T-cell (primary cell): Measurements from ENCODE around the gene B3GALT4. TPM values are rescaled to one million over a fixed set of nuclear protein-coding genes. Genes with fewer than 3 reads are reported as not detected.

Experiments
- ATAC-seq, 4 experiments: fragments of 200-7000 bp in 3 of 4; fragments of 150-1000 bp in 1 of 4; cut with Tn5 transposase; replicated peaks in 1 of 4; 1 replicate in 3 of 4; 2 replicates in 1 of 4; pipeline ENCODE4 v1.10.0; 2021; ENCODE audit warnings: moderate library complexity in 3 of 4, mild to moderate bottlenecking in 2 of 4, moderate number of reproducible peaks in 1 of 4
- CTCF ChIA-PET, 2 donors: fragments of 300-600 bp; sonication (Branson Sonifier 250); formaldehyde crosslinking; loops; one replicate each; lab custom pipeline; 2022; ENCODE audit warnings: antibody characterized with exemption in 2 of 2; lab: Charles Lee
- POLR2A ChIA-PET, 2 donors: fragments of 300-600 bp; sonication (Branson Sonifier 250); formaldehyde crosslinking; loops; one replicate each; lab custom pipeline; 2022; ENCODE audit warnings: antibody characterized with exemption in 2 of 2; lab: Charles Lee
- DNase-seq, 35 experiments: peaks; one replicate each; pipeline versions ENCODE4 v3.0.0 to v3.0.0-alpha.2; 2013 to 2023
- H3K27ac ChIP-seq: one replicate; pipeline ENCODE4 v1.5.1; 2013; ENCODE audit warnings: low read length
- H3K27me3 ChIP-seq, 2 experiments: replicated peaks in 1 of 2; 1 replicate in 1 of 2; 2 replicates in 1 of 2; pipeline versions ENCODE4 v1.6.1 to v1.7.0; 2013; ENCODE audit warnings: low read length in 1 of 2, mixed read lengths in 1 of 2; ENCODE audit not compliant: control insufficient read depth in 2 of 2, insufficient read depth in 2 of 2; ENCODE audit errors: extremely low read depth in 1 of 2
- H3K36me3 ChIP-seq, 2 donors: 1 replicate in 1 of 2; 2 replicates in 1 of 2; pipeline versions ENCODE4 v1.6.1 to v1.7.0; 2013; ENCODE audit warnings: low read length in 1 of 2; ENCODE audit not compliant: control insufficient read depth in 2 of 2, insufficient read depth in 1 of 2; ENCODE audit errors: extremely low read depth in 1 of 2
- H3K4me1 ChIP-seq, 2 experiments: 1 replicate in 1 of 2; 2 replicates in 1 of 2; pipeline versions ENCODE4 v1.6.1 to v1.7.0; 2013; ENCODE audit warnings: low read length in 2 of 2, mixed read lengths in 1 of 2; ENCODE audit not compliant: insufficient read depth in 2 of 2, control insufficient read depth in 1 of 2; ENCODE audit errors: extremely low read depth in 1 of 2
- H3K4me3 ChIP-seq, 2 donors: 1 replicate in 1 of 2; 2 replicates in 1 of 2; pipeline versions ENCODE4 v1.5.1 to v1.7.0; 2013; ENCODE audit warnings: mild to moderate bottlenecking in 2 of 2, low read length in 1 of 2, moderate library complexity in 1 of 2; ENCODE audit not compliant: control insufficient read depth in 1 of 2; ENCODE audit errors: extremely low read depth in 1 of 2
- H3K9me3 ChIP-seq: 2 replicates; pipeline ENCODE4 v1.7.0; 2013
- H3K27ac Mint-ChIP-seq, 2 donors: one replicate each; pipeline ENCODE4 v1.8.0; 2020 to 2021; ENCODE audit warnings: mild to moderate bottlenecking in 2 of 2, mixed read lengths in 2 of 2
- H3K27me3 Mint-ChIP-seq, 2 donors: one replicate each; pipeline ENCODE4 v1.8.0; 2021 to 2022; ENCODE audit warnings: mixed read lengths in 2 of 2
- H3K36me3 Mint-ChIP-seq: one replicate; pipeline ENCODE4 v1.8.0; 2021; ENCODE audit warnings: mixed read lengths
- H3K4me1 Mint-ChIP-seq, 3 donors: one replicate each; pipeline ENCODE4 v1.8.0; 2020 to 2022; ENCODE audit warnings: mixed read lengths in 3 of 3, mild to moderate bottlenecking in 1 of 3
- H3K4me3 Mint-ChIP-seq, 3 donors: one replicate each; pipeline ENCODE4 v1.8.0; 2020 to 2022; ENCODE audit warnings: mild to moderate bottlenecking in 3 of 3, mixed read lengths in 3 of 3, moderate library complexity in 3 of 3
- H3K9me3 Mint-ChIP-seq, 3 donors: one replicate each; pipeline ENCODE4 v1.8.0; 2020 to 2022; ENCODE audit warnings: mixed read lengths in 3 of 3
- WGBS: methylation state at CpG from one replicate; pipeline ENCODE4 v1.1.5; 2013; ENCODE audit warnings: missing lambda C conversion rate; ENCODE audit not compliant: insufficient coverage; 5-methylcytosine and 5-hydroxymethylcytosine counted together
- total RNA-seq, 35 experiments: library from RNA in 6 of 35; stranded (reverse) in 6 of 35; fragments of 120-200 nt in 1 of 35; gene quantifications; one replicate each; pipeline versions ENCODE4 v1.2.1 to v1.2.4 and lab custom pipeline; 2013 to 2026

The B3GALT4 gene
- total RNA-seq, 5 donors from 2014 or later (not counting 1 experiment from before 2014, with no cell fraction given) = 12.2 to 47.2 (median 40.4) TPM

- ATAC-seq = no peak
- Histone ChIP-seq H3K4me3 (no peak overlapping the region), H3K36me3 (no peaks in the 10 kb centered on the region), H3K27ac (no peak overlapping the region), H3K9me3 (no peaks in the 10 kb centered on the region), H3K4me1 (peaks cover 7 to 8% of the 10 kb centered on the region in 2 experiments), H3K27me3 (peaks cover 6 to 18% of the 10 kb centered on the region in 2 experiments)
- no peaks in the 10 kb centered on the region for H3K36me3 Mint-ChIP-seq
- H3K9me3 Mint-ChIP-seq = no peaks in the 10 kb centered on the region
- peaks cover 0 to 17% of the 10 kb centered on the region in 2 donors for H3K27me3 Mint-ChIP-seq
- CTCF ChIA-PET = interaction anchor here in 1 of 2 donors (0.7 kb wide), 1 partner anchor 123 kb away, joined by 5 read pairs; no protein-coding TSS in a partner anchor
- WGBS = no CpG with 5 or more reads among the region's 1 CpG
- DNase-seq = no peak
- no peak overlapping the region for H3K27ac Mint-ChIP-seq
- peaks cover 13 to 27% (median 18%) of the 10 kb centered on the region in 3 donors for H3K4me1 Mint-ChIP-seq
- no peak overlapping the region for H3K4me3 Mint-ChIP-seq
- POLR2A ChIA-PET = no interaction called here
Measured at GRCh38 chr6:33243476-33243875, 33.4 kb upstream of the B3GALT4 start.

- Mint-ChIP-seq H3K36me3 (peaks cover 5% of the 10 kb centered on the region), H3K4me3 (peak overlapping the region; percentile 87 to 97 (median 87)), H3K27ac (peak overlapping the region; percentile 98), H3K27me3 (no peaks in the 10 kb centered on the region), H3K9me3 (no peaks in the 10 kb centered on the region), H3K4me1 (peaks cover 38 to 39% (median 39%) of the 10 kb centered on the region in 3 donors)
- Histone ChIP-seq H3K4me3 (peak overlapping the region; percentile 58 to 83), H3K36me3 (peaks cover 0 to 16% of the 10 kb centered on the region in 2 donors), H3K9me3 (no peaks in the 10 kb centered on the region), H3K27ac (peak overlapping the region; percentile 95), H3K27me3 (peaks cover 0 to 2% of the 10 kb centered on the region in 2 experiments), H3K4me1 (peaks cover 19 to 31% of the 10 kb centered on the region in 2 experiments)
- 4% methylated on average over 24 of the region's 28 CpGs for WGBS
- ChIA-PET POLR2A (interaction anchor here (0.5 to 1.1 kb wide), 4 partner anchors 12 to 1143 kb away, joined by 3 to 4 read pairs (median 4); no protein-coding TSS in a partner anchor), CTCF (interaction anchor here in 1 of 2 donors (0.6 to 2.3 kb wide), 30 partner anchors 12 to 380 kb away, joined by 3 to 16 read pairs (median 4); partner anchors contain the start of genes B3GALT4, HLA-DPA1, HLA-DPB1 and HSD17B8)
- peak; percentile 35 to 55 (median 40) for ATAC-seq
- DNase-seq = peak; percentile 74 to 94 (median 87)
Measured at GRCh38 chr6:33247977-33248642, 28.8 kb upstream of the B3GALT4 start.

GRCh38 chr6:33248643-33248931 lies 28.3 kb upstream of the B3GALT4 start:
- no peaks in the 10 kb centered on the region for H3K9me3 Mint-ChIP-seq
- POLR2A ChIA-PET = interaction anchor here (0.6 to 1.1 kb wide), 3 partner anchors 23 to 75 kb away, joined by 3 to 4 read pairs (median 3); no protein-coding TSS in a partner anchor
- peak in 6 of 35 experiments; percentile 34 to 56 (median 45) for DNase-seq
- Histone ChIP-seq H3K36me3 (peaks cover 0 to 16% of the 10 kb centered on the region in 2 donors), H3K27me3 (peaks cover 0 to 2% of the 10 kb centered on the region in 2 experiments), H3K27ac (peak overlapping the region; percentile 95), H3K9me3 (no peaks in the 10 kb centered on the region), H3K4me3 (peak overlapping the region; percentile 58 to 83), H3K4me1 (peaks cover 19 to 31% of the 10 kb centered on the region in 2 experiments)
- 0% methylated on average over 18 of the region's 18 CpGs for WGBS
- no peaks in the 10 kb centered on the region for H3K27me3 Mint-ChIP-seq
- peak overlapping the region; percentile 87 to 97 (median 87) for H3K4me3 Mint-ChIP-seq
- ATAC-seq = peak; percentile 12 to 34 (median 20)
- H3K36me3 Mint-ChIP-seq = peaks cover 5% of the 10 kb centered on the region
- CTCF ChIA-PET = interaction anchor here in 1 of 2 donors (0.6 to 2.3 kb wide), 28 partner anchors 12 to 380 kb away, joined by 3 to 16 read pairs (median 6); partner anchors contain the start of genes HLA-DPA1, HLA-DPB1, HSD17B8 and PFDN6
- H3K27ac Mint-ChIP-seq = peak overlapping the region; percentile 98
- peaks cover 38 to 39% (median 39%) of the 10 kb centered on the region in 3 donors for H3K4me1 Mint-ChIP-seq

GRCh38 chr6:33248932-33249731 lies 27.8 kb upstream of the B3GALT4 start:
- peaks cover 38 to 39% (median 39%) of the 10 kb centered on the region in 3 donors for H3K4me1 Mint-ChIP-seq
- DNase-seq (peak; percentile 91 to 99 (median 94)), ATAC-seq (peak; percentile 87 to 90 (median 90))
- POLR2A ChIA-PET = interaction anchor here (0.6 to 1.1 kb wide), 5 partner anchors 22 to 277 kb away, joined by 3 read pairs; no protein-coding TSS in a partner anchor
- no peaks in the 10 kb centered on the region for H3K27me3 Mint-ChIP-seq
- CTCF ChIA-PET = interaction anchor here in 1 of 2 donors (0.6 to 2.3 kb wide), 28 partner anchors 11 to 381 kb away, joined by 3 to 16 read pairs (median 5); partner anchors contain the start of genes HLA-DPB1, HSD17B8, PFDN6 and RGL2
- peak overlapping the region; percentile 87 to 97 (median 87) for H3K4me3 Mint-ChIP-seq
- no peaks in the 10 kb centered on the region for H3K9me3 Mint-ChIP-seq
- H3K27me3 ChIP-seq = peaks cover 0 to 2% of the 10 kb centered on the region in 2 experiments
- peaks cover 5% of the 10 kb centered on the region for H3K36me3 Mint-ChIP-seq
- peak overlapping the region; percentile 98 for H3K27ac Mint-ChIP-seq
- H3K4me1 ChIP-seq = peaks cover 19 to 31% of the 10 kb centered on the region in 2 experiments
- no peaks in the 10 kb centered on the region for H3K9me3 ChIP-seq
- WGBS = 1% methylated on average over 51 of the region's 58 CpGs
- peaks cover 0 to 16% of the 10 kb centered on the region in 2 donors for H3K36me3 ChIP-seq
- peak overlapping the region; percentile 95 for H3K27ac ChIP-seq
- H3K4me3 ChIP-seq = peak overlapping the region; percentile 58 to 83

GRCh38 chr6:33249732-33250630 lies 26.9 kb upstream of the B3GALT4 start:
- ATAC-seq (no peak), DNase-seq (no peak)
- peaks cover 5% of the 10 kb centered on the region for H3K36me3 Mint-ChIP-seq
- Histone ChIP-seq H3K4me1 (peaks cover 19 to 31% of the 10 kb centered on the region in 2 experiments), H3K27ac (peak overlapping the region; percentile 95), H3K36me3 (peaks cover 0 to 16% of the 10 kb centered on the region in 2 donors), H3K27me3 (peaks cover 0 to 2% of the 10 kb centered on the region in 2 experiments), H3K4me3 (peak overlapping the region; percentile 58 to 83), H3K9me3 (no peaks in the 10 kb centered on the region)
- WGBS = 26% methylated on average over 11 of the region's 15 CpGs
- ChIA-PET CTCF (interaction anchor here in 1 of 2 donors (1.0 to 2.3 kb wide), 14 partner anchors 14 to 316 kb away, joined by 3 to 16 read pairs (median 8); partner anchors contain the start of genes RGL2, RING1, RPS18 and VPS52), POLR2A (interaction anchor here in 1 of 2 donors (0.7 to 1.0 kb wide), 3 partner anchors 51 to 278 kb away, joined by 3 read pairs; no protein-coding TSS in a partner anchor)
- no peaks in the 10 kb centered on the region for H3K27me3 Mint-ChIP-seq
- peaks cover 38 to 39% (median 39%) of the 10 kb centered on the region in 3 donors for H3K4me1 Mint-ChIP-seq
- H3K27ac Mint-ChIP-seq = peak overlapping the region; percentile 98
- H3K4me3 Mint-ChIP-seq = peak overlapping the region; percentile 87 to 97 (median 87)
- H3K9me3 Mint-ChIP-seq = no peaks in the 10 kb centered on the region
